Fibroblast of villous mesenchyme (primary cell): ENCODE measurements around the gene PRR20B. TPM values are rescaled to one million over a fixed set of nuclear protein-coding genes. Genes with fewer than 3 reads are reported as not detected.
"Not testable (repeated sequence)": the region's sequence is repeated elsewhere in the genome, so short reads cannot be mapped to it uniquely, and the experiment has no call there.

ENCODE experiments used
- DNase-seq: peaks from one replicate; pipeline ENCODE4 v3.0.0-alpha.2; 2010; ENCODE audit warnings: low read depth
- H3K4me3 ChIP-seq: 2 replicates; pipeline ENCODE4 v1.5.1; 2011; ENCODE audit warnings: low read depth, mild to moderate bottlenecking, low read length
- small RNA-seq: library from RNA; depleted of rRNA; stranded (forward); fragments of <200 nt; gene quantifications from one replicate; pipeline ENCODE3, GENCODE V24; 2012
- total RNA-seq: library from RNA; depleted of rRNA; stranded (reverse); fragments of >200 nt; gene quantifications from 2 replicates; pipeline ENCODE4 v1.2.3, GENCODE V29; 2012
- TF ChIP-seq, protein P1 (sequence below): IDR thresholded peaks from 2 replicates; pipeline ENCODE4 v1.5.1; 2012; ENCODE audit warnings: low read depth, mild to moderate bottlenecking, low read length; ENCODE audit not compliant: insufficient read depth

The PRR20B gene
- total RNA-seq, 1 donor = not detected

DNA sequence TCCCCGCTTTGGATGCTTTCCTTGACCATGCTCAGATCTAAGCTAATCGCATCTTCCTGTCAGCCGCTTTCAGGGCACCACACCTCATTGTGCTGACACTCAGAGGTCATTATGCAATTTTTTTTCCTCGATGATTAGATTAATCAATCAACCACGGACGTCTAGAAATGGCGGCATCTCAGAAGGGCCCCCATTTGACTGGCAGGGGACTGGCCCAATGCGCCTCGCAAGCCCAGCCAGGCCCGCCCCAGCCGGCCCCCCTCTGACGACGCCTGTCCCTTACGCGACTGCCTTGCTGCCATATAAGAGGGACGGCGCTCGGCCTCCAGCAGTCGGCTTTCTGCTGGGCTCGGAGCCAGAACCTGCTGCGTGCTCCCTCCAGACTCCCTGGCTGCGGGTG lies 19.6 kb downstream of the PRR20B start, which contains the start of gene PRR20E:
PRR20E (plus strand) TSS at position 301 of the 400 bp plus-strand sequence. CDS start 387 bp downstream, outside the sequence.
- not testable (repeated sequence) for H3K4me3 ChIP-seq, DNase-seq

DNA sequence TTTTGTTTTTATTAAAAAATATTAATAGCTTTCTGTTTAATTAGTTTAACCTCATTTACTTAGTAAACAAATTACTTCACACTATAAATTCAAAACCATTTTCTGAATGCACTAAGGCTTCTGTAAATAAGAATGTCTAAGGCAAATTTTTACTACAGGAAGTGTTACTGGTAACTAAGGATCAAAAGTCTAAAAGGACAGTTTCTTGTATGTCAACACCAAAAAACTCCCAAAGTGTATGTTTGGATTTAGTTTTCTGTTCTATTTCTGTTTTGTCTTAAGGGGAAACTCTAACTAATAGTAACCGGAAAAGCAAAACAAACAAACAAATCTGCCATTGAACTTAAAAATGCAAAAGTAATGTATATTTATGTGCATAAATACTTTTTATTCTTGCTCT lies 44.4 kb downstream of the PRR20B start:
- TF ChIP-seq, protein P1, sequence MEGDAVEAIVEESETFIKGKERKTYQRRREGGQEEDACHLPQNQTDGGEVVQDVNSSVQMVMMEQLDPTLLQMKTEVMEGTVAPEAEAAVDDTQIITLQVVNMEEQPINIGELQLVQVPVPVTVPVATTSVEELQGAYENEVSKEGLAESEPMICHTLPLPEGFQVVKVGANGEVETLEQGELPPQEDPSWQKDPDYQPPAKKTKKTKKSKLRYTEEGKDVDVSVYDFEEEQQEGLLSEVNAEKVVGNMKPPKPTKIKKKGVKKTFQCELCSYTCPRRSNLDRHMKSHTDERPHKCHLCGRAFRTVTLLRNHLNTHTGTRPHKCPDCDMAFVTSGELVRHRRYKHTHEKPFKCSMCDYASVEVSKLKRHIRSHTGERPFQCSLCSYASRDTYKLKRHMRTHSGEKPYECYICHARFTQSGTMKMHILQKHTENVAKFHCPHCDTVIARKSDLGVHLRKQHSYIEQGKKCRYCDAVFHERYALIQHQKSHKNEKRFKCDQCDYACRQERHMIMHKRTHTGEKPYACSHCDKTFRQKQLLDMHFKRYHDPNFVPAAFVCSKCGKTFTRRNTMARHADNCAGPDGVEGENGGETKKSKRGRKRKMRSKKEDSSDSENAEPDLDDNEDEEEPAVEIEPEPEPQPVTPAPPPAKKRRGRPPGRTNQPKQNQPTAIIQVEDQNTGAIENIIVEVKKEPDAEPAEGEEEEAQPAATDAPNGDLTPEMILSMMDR = no peak
- DNase-seq = no peak
- H3K4me3 ChIP-seq = no peak overlapping the region

Small RNA genes within 50 kb of the gene (small RNA-seq; reads per million reads assigned to genes)
- not detected for gene PRR20FP

Other genes starting within 250 kb of the PRR20B start
- gene PRR20A, start 6.6 kb upstream of the PRR20B start, total RNA-seq = not detected in 2 replicates
- not detected in 2 replicates for gene PRR20C, start 6.6 kb downstream of the PRR20B start, total RNA-seq
- gene PRR20D, start 13.1 kb downstream of the PRR20B start, total RNA-seq = not detected in 2 replicates
- gene PRR20E, start 19.7 kb downstream of the PRR20B start, total RNA-seq = not detected in 2 replicates